ENCODE measurements around the gene HGS. TPM values are rescaled to one million over a fixed set of nuclear protein-coding genes. Genes with fewer than 3 reads are reported as not detected.

HGS gene
- total RNA-seq, 4 donors from 2014 or later: 62.9 to 98.3 (median 67.3) TPM

DNA sequence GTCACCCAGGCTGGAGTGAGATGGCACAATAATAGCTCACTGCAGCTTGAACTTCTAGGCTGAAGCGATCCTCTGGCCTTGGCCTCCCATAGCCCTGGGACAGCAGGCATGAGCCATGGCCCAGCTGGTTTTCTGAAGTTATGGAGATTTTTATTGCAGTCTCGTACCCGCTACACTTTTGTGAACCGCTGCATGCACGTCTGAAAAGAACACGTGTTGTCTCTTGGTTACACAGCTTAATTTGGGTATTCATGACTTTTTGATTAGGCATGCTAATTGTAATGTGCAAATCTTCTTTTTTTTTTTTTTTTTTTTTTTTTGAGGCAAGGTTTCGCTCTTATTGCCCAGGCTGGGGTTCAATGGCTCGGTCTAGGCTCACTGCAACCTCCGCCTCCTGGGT, 41.6 kb downstream of the HGS start:
- no peaks in the 10 kb centered on the region for H3K36me3 ChIP-seq
- no peak overlapping the region for H3K27ac ChIP-seq
- no peaks in the 10 kb centered on the region for H3K27me3 ChIP-seq
- no peak for TF ChIP-seq POLR2A (IDR thresholded peaks at IDR 0.05)
- TF ChIP-seq, protein P1, sequence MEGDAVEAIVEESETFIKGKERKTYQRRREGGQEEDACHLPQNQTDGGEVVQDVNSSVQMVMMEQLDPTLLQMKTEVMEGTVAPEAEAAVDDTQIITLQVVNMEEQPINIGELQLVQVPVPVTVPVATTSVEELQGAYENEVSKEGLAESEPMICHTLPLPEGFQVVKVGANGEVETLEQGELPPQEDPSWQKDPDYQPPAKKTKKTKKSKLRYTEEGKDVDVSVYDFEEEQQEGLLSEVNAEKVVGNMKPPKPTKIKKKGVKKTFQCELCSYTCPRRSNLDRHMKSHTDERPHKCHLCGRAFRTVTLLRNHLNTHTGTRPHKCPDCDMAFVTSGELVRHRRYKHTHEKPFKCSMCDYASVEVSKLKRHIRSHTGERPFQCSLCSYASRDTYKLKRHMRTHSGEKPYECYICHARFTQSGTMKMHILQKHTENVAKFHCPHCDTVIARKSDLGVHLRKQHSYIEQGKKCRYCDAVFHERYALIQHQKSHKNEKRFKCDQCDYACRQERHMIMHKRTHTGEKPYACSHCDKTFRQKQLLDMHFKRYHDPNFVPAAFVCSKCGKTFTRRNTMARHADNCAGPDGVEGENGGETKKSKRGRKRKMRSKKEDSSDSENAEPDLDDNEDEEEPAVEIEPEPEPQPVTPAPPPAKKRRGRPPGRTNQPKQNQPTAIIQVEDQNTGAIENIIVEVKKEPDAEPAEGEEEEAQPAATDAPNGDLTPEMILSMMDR (IDR thresholded peaks at IDR 0.05): no peak
- no peaks in the 10 kb centered on the region for H3K9me3 ChIP-seq
- WGBS, 2 donors: 88 to 91% methylated on average over 9 of the region's 9 CpGs
- no peak overlapping the region for H3K4me3 ChIP-seq (replicated peaks in 1 of 3)
- intact Hi-C loops (cut with DNase I): no loop called here
- peaks cover 20 to 21% of the 10 kb centered on the region in 2 donors for H3K4me1 ChIP-seq
- no peak for DNase-seq

DNA sequence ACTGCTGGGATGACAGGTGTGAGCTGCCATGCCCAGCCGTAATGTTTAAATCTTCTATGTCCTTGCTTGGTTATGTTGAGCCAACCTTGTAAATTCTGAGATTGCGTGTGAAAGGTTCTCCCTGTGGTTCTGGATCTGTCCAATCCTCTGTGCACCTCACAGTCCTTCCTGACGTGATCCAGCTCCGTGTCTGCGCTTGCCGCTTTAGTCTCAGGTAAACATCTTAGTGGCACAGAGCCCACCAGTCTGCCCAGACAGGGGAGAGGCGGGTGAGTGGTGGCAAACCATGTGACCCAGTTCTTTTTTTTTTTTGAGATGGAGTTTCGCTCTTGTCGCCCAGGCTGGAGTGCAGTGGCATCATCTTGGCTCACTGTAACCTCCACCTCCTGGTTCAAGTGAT, 42.2 kb downstream of the HGS start:
- WGBS, 2 donors: 46 to 56% methylated on average over 9 of the region's 9 CpGs
- peak; percentile 57 to 71 for DNase-seq
- TF ChIP-seq, protein P1 (IDR thresholded peaks at IDR 0.05): no peak
- no peak for TF ChIP-seq POLR2A (IDR thresholded peaks at IDR 0.05)
- Histone ChIP-seq H3K27me3 (no peaks in the 10 kb centered on the region), H3K4me3 (replicated peaks in 1 of 3) (no peak overlapping the region), H3K27ac (no peak overlapping the region), H3K9me3 (no peaks in the 10 kb centered on the region), H3K36me3 (no peaks in the 10 kb centered on the region), H3K4me1 (peaks cover 22 to 26% of the 10 kb centered on the region in 2 donors)
- intact Hi-C loops (cut with DNase I): no loop called here

- peaks cover 19 to 25% of the 10 kb centered on the region in 2 donors for H3K4me1 ChIP-seq
- no peak for TF ChIP-seq POLR2A (IDR thresholded peaks at IDR 0.05)
- TF ChIP-seq, protein P1 (IDR thresholded peaks at IDR 0.05): no peak
- no peak overlapping the region for H3K4me3 ChIP-seq (replicated peaks in 1 of 3)
- intact Hi-C loops (cut with DNase I): no loop called here
- no peak overlapping the region for H3K27ac ChIP-seq
- no peaks in the 10 kb centered on the region for H3K27me3 ChIP-seq
- WGBS, 2 donors: 92 to 94% methylated on average over 23 of the region's 23 CpGs
- no peak for DNase-seq
- H3K9me3 ChIP-seq: no peaks in the 10 kb centered on the region
- no peaks in the 10 kb centered on the region for H3K36me3 ChIP-seq
Measured at GRCh38 chr17:81727324-81728031, 43.7 kb downstream of the HGS start.

DNA sequence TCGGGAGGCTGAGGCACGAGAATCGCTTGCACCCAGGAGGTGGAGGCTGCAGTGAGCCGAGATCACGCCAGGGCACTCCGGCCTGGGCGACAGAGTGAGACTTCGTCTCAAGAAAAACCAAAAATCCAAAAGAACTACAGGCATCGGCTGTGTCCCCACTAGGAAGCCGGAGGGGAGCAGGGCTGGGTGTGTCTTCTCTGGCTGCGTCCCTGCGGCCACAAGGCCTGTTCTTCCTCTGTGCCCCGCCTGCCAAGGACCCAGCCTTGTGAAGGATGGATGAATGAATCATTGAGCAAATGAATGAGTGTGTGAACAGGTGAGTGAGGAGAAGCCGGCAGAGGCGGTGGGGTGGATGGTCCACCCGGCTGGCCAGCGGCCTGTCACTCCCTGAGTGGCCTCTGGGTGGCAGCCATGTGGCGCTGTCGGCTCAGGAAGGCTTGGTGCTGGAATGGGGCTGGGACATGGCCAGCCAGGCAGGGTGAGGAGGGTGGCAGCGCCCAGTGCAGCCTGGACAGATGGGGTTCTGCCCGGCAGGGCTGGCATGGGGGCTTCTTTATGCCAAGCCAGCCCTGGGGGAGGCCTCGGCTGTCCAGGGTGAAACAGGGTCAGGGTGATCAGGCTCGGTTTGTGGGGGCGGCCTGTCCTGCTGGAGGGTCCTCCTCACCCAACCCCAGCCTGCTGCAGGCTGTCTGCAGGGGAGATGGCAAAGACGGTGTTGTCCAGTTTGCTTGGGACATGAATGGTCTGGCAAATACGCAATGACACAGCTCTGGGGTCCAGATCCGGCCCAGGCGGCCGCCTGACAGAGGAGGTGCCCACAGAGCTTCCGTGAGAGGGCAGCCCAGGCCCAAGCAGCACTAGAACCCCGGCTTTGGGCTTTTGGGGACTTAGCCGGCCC, 49.9 kb downstream of the HGS start:
- DNase-seq: peak; percentile 86 to 88
- intact Hi-C loops (cut with DNase I): no loop called here
- H3K36me3 ChIP-seq: no peaks in the 10 kb centered on the region
- H3K4me3 ChIP-seq (replicated peaks in 1 of 3): no peak overlapping the region
- no peaks in the 10 kb centered on the region for H3K9me3 ChIP-seq
- H3K4me1 ChIP-seq: peaks cover 5 to 18% of the 10 kb centered on the region in 2 donors
- H3K27ac ChIP-seq: no peak overlapping the region
- no peak for TF ChIP-seq POLR2A (IDR thresholded peaks at IDR 0.05)
- TF ChIP-seq, protein P1 (IDR thresholded peaks at IDR 0.05): peak; percentile 75 to 97 (median 89)
- WGBS, 2 donors: 33 to 50% methylated on average over 17 to 29 of the region's 32 CpGs
- no peaks in the 10 kb centered on the region for H3K27me3 ChIP-seq

All from thyroid gland (tissue), 4 donors.